Kidney (tissue), 14 donors: ENCODE measurements around the gene ECI2. TPM values are rescaled to one million over a fixed set of nuclear protein-coding genes. Genes with fewer than 3 reads are reported as not detected.

Source experiments
- DNase-seq, 5 donors: peaks; one replicate each; pipeline ENCODE4 v3.0.0-alpha.2; 2013 to 2020
- FAIRE-seq: peaks from 2 replicates; lab custom pipeline; 2012; peaks lifted over from hg19 to GRCh38; lab: Jason Lieb, UNC
- H3K27ac ChIP-seq, 2 donors: one replicate each; pipeline ENCODE4 v1.7.0; 2013; ENCODE audit warnings: low read depth in 2 of 2, low read length in 2 of 2, inconsistent platforms in 1 of 2
- H3K27me3 ChIP-seq: one replicate; pipeline ENCODE4 v1.7.1; 2013; ENCODE audit warnings: low read length, inconsistent platforms; ENCODE audit not compliant: control insufficient read depth, insufficient read depth
- H3K36me3 ChIP-seq, 3 donors: one replicate each; pipeline versions ENCODE4 v1.7.0 to v1.7.1; 2013; ENCODE audit warnings: low read length in 3 of 3, control low read depth in 1 of 3, inconsistent platforms in 1 of 3; ENCODE audit not compliant: insufficient read depth in 3 of 3, control insufficient read depth in 2 of 3
- H3K4me1 ChIP-seq, 3 donors: one replicate each; pipeline versions ENCODE4 v1.7.0 to v1.7.1; 2013; ENCODE audit warnings: low read length in 3 of 3, inconsistent platforms in 1 of 3, low read depth in 1 of 3; ENCODE audit not compliant: control insufficient read depth in 2 of 3, insufficient read depth in 2 of 3
- H3K4me3 ChIP-seq, 3 donors: one replicate each; pipeline versions ENCODE4 v1.7.0 to v1.8.1; 2013; ENCODE audit warnings: low read length in 3 of 3, control low read depth in 1 of 3, inconsistent platforms in 1 of 3
- H3K9ac ChIP-seq, 3 donors: one replicate each; pipeline versions ENCODE4 v1.7.0 to v1.7.1; 2013; ENCODE audit warnings: low read length in 3 of 3, control low read depth in 1 of 3, inconsistent platforms in 1 of 3
- H3K9me3 ChIP-seq, 3 donors: one replicate each; pipeline versions ENCODE4 v1.7.0 to v1.7.1; 2013; ENCODE audit warnings: low read length in 3 of 3, control low read depth in 1 of 3, inconsistent platforms in 1 of 3; ENCODE audit not compliant: control insufficient read depth in 2 of 3, insufficient read depth in 1 of 3
- intact Hi-C: fragments of 100-400 bp; cut with DNase I; formaldehyde crosslinking; loops from one replicate; pipeline ENCODE4 v1.11.1; 2022
- polyA plus RNA-seq: library from polyadenylated mRNA; stranded (reverse); fragments of 350-450 nt; fragmentation: Illumina TruSeq; extraction: RNeasy Lipid Tissue Mini Kit (QIAGEN cat#74804); gene quantifications from one replicate; pipeline ENCODE4 v1.2.3, GENCODE V29; 2014; ENCODE audit warnings: low read depth, low replicate concordance; ENCODE audit not compliant: insufficient read depth
- total RNA-seq: library from RNA; stranded (reverse); fragmentation: NEBNext Ultra II Directional; extraction: Animal tissue kit (Norgen Biotek cat#: 25700); gene quantifications from one replicate; pipeline ENCODE4 v1.2.1, GENCODE V29; 2021
- TF ChIP-seq, protein P1 (sequence below): IDR thresholded peaks from 3 replicates; pipeline ENCODE4 v1.5.1; 2012; ENCODE audit warnings: mild to moderate bottlenecking, moderate library complexity, borderline replicate concordance; ENCODE audit not compliant: insufficient read depth; ENCODE audit errors: extremely low read depth
- donor health status: control.
- donor health status: control.
- donor health status: control.
- donor health status: control.
- donor health status: control.
- donor health status: DM: yes; HTN: yes; CAD: no.
- donor health status: Normal renal cell carcinoma (clear cell type).

ECI2 gene
- total and polyA plus RNA-seq, 2 donors from 2014 or later, result 51.9 to 210 TPM

DNA sequence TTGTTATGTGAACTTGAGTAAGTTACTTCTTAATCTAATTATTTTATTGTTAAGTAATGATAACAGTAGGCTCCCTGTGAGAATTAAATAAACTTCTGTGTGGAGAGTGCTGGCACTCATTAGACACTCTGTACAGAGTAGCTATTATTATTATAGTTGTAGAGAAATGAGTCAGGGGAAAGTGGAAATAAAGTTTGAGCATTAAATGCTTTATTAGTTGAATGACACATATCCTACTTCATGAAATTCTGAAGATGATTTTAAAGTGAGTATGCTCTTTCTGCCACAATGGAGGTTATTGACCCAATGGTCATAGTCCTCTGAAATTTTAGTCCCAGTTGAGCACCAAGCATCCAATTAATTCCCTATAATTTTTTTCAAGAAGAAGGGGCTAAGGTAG lies 5.9 kb downstream of the ECI2 start:
- no peak for FAIRE-seq

DNA sequence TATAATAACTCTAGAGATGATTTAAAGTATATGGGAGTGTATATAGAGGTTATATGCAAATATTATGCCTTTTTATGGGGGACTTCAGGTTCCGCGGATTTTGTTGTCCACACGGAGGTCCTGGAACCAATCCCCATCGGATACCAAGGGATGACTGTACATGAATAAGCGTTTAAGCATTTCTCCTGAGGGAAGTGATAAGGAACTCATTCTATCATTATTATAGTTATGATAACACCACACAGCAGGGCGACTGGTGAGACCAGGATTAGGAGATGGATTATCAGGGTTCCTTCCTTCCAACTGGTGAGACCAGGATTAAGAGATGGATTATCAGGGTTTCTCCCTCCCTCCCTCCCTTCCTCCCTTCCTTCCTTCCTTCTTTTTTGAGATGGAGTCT lies 6.6 kb downstream of the ECI2 start:
- H3K9ac ChIP-seq, result no peak overlapping the region
- H3K36me3 ChIP-seq, result peaks cover 13 to 54% (median 26%) of the 10 kb centered on the region in 3 donors
- TF ChIP-seq, protein P1, sequence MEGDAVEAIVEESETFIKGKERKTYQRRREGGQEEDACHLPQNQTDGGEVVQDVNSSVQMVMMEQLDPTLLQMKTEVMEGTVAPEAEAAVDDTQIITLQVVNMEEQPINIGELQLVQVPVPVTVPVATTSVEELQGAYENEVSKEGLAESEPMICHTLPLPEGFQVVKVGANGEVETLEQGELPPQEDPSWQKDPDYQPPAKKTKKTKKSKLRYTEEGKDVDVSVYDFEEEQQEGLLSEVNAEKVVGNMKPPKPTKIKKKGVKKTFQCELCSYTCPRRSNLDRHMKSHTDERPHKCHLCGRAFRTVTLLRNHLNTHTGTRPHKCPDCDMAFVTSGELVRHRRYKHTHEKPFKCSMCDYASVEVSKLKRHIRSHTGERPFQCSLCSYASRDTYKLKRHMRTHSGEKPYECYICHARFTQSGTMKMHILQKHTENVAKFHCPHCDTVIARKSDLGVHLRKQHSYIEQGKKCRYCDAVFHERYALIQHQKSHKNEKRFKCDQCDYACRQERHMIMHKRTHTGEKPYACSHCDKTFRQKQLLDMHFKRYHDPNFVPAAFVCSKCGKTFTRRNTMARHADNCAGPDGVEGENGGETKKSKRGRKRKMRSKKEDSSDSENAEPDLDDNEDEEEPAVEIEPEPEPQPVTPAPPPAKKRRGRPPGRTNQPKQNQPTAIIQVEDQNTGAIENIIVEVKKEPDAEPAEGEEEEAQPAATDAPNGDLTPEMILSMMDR, result no peak
- no peaks in the 10 kb centered on the region for H3K9me3 ChIP-seq
- DNase-seq, result no peak
- intact Hi-C loops, result no loop called here
- H3K27ac ChIP-seq, result no peak overlapping the region
- no peak overlapping the region for H3K4me3 ChIP-seq
- FAIRE-seq, result no peak
- no peaks in the 10 kb centered on the region for H3K27me3 ChIP-seq
- peaks cover under 1 to 4% (median under 1%) of the 10 kb centered on the region in 3 donors for H3K4me1 ChIP-seq

More for the DNA sequence above, 5.9 kb downstream of the ECI2 start:
- intact Hi-C loops, result no loop called here
- Histone ChIP-seq H3K4me1 (peaks cover 3 to 5% (median 4%) of the 10 kb centered on the region in 3 donors), H3K36me3 (peaks cover 13 to 47% (median 20%) of the 10 kb centered on the region in 3 donors), H3K9me3 (no peaks in the 10 kb centered on the region), H3K9ac (no peak overlapping the region), H3K27ac (no peak overlapping the region), H3K27me3 (no peaks in the 10 kb centered on the region), H3K4me3 (no peak overlapping the region)
- TF ChIP-seq, protein P1, result no peak
- no peak for DNase-seq

DNA sequence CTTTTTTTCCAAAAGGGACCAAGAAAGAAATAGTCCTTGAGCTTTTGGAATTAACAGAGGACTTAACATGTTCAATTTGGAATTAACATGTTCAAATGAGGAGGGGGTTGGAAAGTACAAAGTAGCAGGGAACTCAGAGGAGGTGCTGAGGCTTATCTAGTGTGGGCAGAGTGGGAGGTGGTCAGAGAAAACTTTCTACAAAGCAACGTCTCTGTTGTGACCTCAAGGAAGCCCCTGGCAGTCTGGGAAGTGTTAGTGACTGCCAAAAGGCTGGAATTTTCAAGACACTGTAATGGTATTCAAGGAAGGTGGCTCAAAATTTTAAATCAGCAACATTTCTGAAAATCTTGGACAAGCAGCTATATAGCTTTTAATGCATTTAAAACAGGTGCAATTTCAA lies 7.3 kb downstream of the ECI2 start:
- intact Hi-C loops, result no loop called here
- peaks cover 13 to 56% (median 29%) of the 10 kb centered on the region in 3 donors for H3K36me3 ChIP-seq
- no peaks in the 10 kb centered on the region for H3K9me3 ChIP-seq

More for the DNA sequence above, 7.3 kb downstream of the ECI2 start:
- Histone ChIP-seq H3K4me3 (no peak overlapping the region), H3K9ac (no peak overlapping the region), H3K27me3 (no peaks in the 10 kb centered on the region), H3K4me1 (peaks cover 0 to under 1% (median 0%) of the 10 kb centered on the region in 3 donors), H3K27ac (no peak overlapping the region)
- FAIRE-seq (no peak), DNase-seq (no peak)
- TF ChIP-seq, protein P1, result no peak
